HEK293T (cell line): Measurements from ENCODE around the gene KRR1.

Experiments
- CTCF ChIA-PET: fragments of 350-600 bp; formaldehyde crosslinking; extraction: SDS; loops from one replicate; lab custom pipeline; 2021; ENCODE audit warnings: antibody characterized with exemption, inconsistent platforms; lab: Yijun Ruan, JAX
- POLR2A ChIA-PET: fragments of 350-600 bp; formaldehyde crosslinking; extraction: SDS; loops from one replicate; lab custom pipeline; 2020; ENCODE audit warnings: antibody characterized with exemption, inconsistent platforms; lab: Yijun Ruan, JAX
- DNase-seq: peaks from one replicate; pipeline ENCODE4 v3.0.0; 2012; ENCODE audit warnings: mixed read lengths; ENCODE audit errors: extremely low spot score
- ARNT ChIP-seq: fragments of 450-650 bp; IDR thresholded peaks from 2 replicates; pipeline ENCODE4 v1.6.1; 2017; ENCODE audit warnings: mild to moderate bottlenecking
- BHLHE40 ChIP-seq: fragments of 450-650 bp; IDR thresholded peaks from 2 replicates; pipeline ENCODE4 v1.6.1; 2016; ENCODE audit warnings: mild to moderate bottlenecking, moderate library complexity, borderline replicate concordance
- CTBP1 ChIP-seq: fragments of 450-650 bp; IDR thresholded peaks from 2 replicates; pipeline ENCODE4 v1.6.1; 2016; ENCODE audit warnings: borderline replicate concordance
- ELF4 ChIP-seq: fragments of 450-650 bp; IDR thresholded peaks from 2 replicates; pipeline ENCODE4 v1.6.1; 2017; ENCODE audit warnings: antibody characterized with exemption
- FOXA1 ChIP-seq: fragments of 450-650 bp; IDR thresholded peaks from 2 replicates; pipeline ENCODE4 v1.6.1; 2016; ENCODE audit warnings: mild to moderate bottlenecking
- FOXK2 ChIP-seq: fragments of 450-650 bp; IDR thresholded peaks from 2 replicates; pipeline ENCODE4 v1.6.1; 2016; ENCODE audit warnings: mild to moderate bottlenecking
- FOXM1 ChIP-seq: fragments of 450-650 bp; IDR thresholded peaks from 2 replicates; pipeline ENCODE4 v1.6.1; 2017; ENCODE audit warnings: mild to moderate bottlenecking, borderline replicate concordance
- HDGF ChIP-seq: fragments of 450-650 bp; IDR thresholded peaks from 2 replicates; pipeline ENCODE4 v1.6.1; 2017; ENCODE audit warnings: antibody characterized with exemption, borderline replicate concordance
- L3MBTL2 ChIP-seq: fragments of 450-650 bp; conservative IDR thresholded peaks from 2 replicates; pipeline ENCODE4 v1.6.1; 2016; ENCODE audit warnings: mild to moderate bottlenecking
- LEF1 ChIP-seq: fragments of 450-650 bp; IDR thresholded peaks from 2 replicates; pipeline ENCODE4 v1.6.1; 2017; ENCODE audit warnings: mild to moderate bottlenecking, borderline replicate concordance
- NFRKB ChIP-seq: fragments of 450-650 bp; IDR thresholded peaks from 2 replicates; pipeline ENCODE4 v1.6.1; 2016; ENCODE audit warnings: mild to moderate bottlenecking, moderate library complexity
- PKNOX1 ChIP-seq: fragments of 450-650 bp; IDR thresholded peaks from 2 replicates; pipeline ENCODE4 v1.6.1; 2016
- SP1 ChIP-seq: fragments of 450-650 bp; IDR thresholded peaks from 2 replicates; pipeline ENCODE4 v1.6.1; 2017
- SUZ12 ChIP-seq: fragments of 450-650 bp; IDR thresholded peaks from 2 replicates; pipeline ENCODE4 v1.6.1; 2016; ENCODE audit warnings: mild to moderate bottlenecking
- TARDBP ChIP-seq: fragments of 450-650 bp; IDR thresholded peaks from 2 replicates; pipeline ENCODE4 v1.6.1; 2016
- ZNF384 ChIP-seq: fragments of 450-650 bp; IDR thresholded peaks from 2 replicates; pipeline ENCODE4 v1.6.1; 2016

Gene KRR1

DNA sequence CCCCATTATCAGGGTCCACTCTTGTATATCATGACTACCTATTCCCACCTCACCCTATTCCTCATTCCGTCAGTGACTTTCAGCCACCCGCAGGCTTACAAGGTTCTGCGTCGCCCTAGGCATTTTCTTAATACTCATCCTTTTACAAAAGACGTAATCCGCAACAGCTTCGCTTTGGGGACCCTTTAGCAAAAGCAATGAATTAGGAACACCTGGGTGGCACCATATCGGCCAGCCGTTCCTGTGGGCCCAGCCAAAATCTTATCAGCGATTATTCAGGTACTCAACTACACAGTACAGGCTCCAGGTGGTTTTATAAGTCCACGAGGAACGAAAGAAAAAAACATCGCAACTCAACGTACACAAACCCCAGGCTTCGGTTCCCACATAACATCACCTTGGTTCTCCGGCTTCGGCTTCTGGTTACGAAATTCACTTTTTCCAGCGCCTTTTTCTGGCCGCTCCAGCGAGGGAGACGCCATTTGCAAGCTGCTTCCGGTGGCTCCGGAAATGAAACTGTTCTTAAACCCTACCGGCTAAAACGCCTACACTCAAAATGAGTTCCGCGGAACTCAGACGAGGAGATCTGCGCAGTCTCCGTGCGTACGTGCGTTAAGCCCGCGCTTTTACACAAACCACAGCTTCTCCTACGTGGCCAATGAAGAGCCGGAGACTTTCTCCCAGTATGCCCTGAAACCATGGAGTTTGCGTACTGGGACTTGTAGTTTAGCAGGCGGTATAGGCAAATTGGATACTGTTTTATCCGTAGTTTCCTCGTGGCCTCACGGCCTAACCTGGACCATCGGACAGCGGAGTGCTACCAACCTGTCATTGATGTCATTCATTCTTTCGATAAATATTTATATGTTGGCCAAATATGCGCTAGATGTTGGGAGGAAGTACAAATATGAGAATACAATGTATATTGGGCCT, at the start of gene KRR1:
KRR1 (minus strand) TSS at position 494 of the 933 bp plus-strand sequence; CDS start at position 482, 12 bp downstream.
- TF ChIP-seq TARDBP (no peak), CTBP1 (peak; percentile 76; the same call in 1 of the 2 replicates), SUZ12 (no peak), HDGF (no peak), ARNT (peak; percentile 70; the same call in 1 of the 2 replicates), FOXK2 (no peak), BHLHE40 (no peak), FOXM1 (no peak), ELF4 (peak; percentile 73), FOXA1 (no peak), L3MBTL2 (peak; percentile 97), PKNOX1 (peak; percentile 57), ZNF384 (no peak), SP1 (no peak), LEF1 (no peak), NFRKB (peak; percentile 88)
- CTCF ChIA-PET = interaction anchor here (1.0 kb wide), 1 partner anchor 16 kb away, joined by 4 read pairs; no protein-coding TSS in a partner anchor
- peak; percentile 89 for DNase-seq
- POLR2A ChIA-PET = interaction anchor here (0.8 to 1.5 kb wide), 6 partner anchors 28 to 846 kb away, joined by 3 to 5 read pairs (median 3); partner anchors contain the start of genes BBS10 and GLIPR1

- no peak for TF ChIP-seq TARDBP
- no peak for TF ChIP-seq FOXA1
- no peak for TF ChIP-seq PKNOX1
- TF ChIP-seq SUZ12 = no peak
- TF ChIP-seq ELF4 = no peak
- TF ChIP-seq HDGF = no peak
- TF ChIP-seq ARNT = no peak
- no peak for TF ChIP-seq LEF1
- TF ChIP-seq FOXK2 = no peak
- TF ChIP-seq SP1 = no peak
- TF ChIP-seq FOXM1 = no peak
- no peak for TF ChIP-seq BHLHE40
- no peak for TF ChIP-seq ZNF384
- TF ChIP-seq CTBP1 = no peak
- ChIA-PET CTCF (no interaction called here), POLR2A (no interaction called here)
- no peak for DNase-seq
These were observed 48.8 kb upstream of the KRR1 start for GRCh38 chr12:75560167-75560566.

DNA sequence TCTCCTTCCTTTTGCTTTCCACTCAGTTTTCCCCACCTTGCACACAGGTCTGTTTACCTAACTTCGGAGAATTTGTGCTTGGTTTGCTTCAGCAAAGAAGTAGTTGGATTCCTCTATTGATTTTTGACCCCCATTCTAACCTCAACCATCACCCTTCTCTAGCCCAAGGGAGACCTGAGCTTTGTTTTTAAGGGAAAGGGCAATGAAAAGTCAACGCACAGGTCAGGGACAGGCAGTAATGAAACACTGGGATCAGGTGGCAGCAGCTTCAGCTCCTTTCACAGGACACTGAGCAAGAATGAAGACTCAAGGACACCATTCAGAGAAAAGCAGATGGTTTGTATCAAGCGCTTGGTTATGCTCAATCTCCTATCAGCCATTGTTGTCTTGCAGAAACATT, 46.9 kb upstream of the KRR1 start:
- CTCF ChIA-PET = no interaction called here
- POLR2A ChIA-PET = no interaction called here
- TF ChIP-seq CTBP1 = no peak
- TF ChIP-seq L3MBTL2 = no peak
- no peak for TF ChIP-seq TARDBP
- no peak for TF ChIP-seq FOXM1
- no peak for TF ChIP-seq NFRKB
- no peak for TF ChIP-seq HDGF
- no peak for TF ChIP-seq ARNT
- TF ChIP-seq LEF1 = no peak
- TF ChIP-seq FOXK2 = no peak
- no peak for DNase-seq

DNA sequence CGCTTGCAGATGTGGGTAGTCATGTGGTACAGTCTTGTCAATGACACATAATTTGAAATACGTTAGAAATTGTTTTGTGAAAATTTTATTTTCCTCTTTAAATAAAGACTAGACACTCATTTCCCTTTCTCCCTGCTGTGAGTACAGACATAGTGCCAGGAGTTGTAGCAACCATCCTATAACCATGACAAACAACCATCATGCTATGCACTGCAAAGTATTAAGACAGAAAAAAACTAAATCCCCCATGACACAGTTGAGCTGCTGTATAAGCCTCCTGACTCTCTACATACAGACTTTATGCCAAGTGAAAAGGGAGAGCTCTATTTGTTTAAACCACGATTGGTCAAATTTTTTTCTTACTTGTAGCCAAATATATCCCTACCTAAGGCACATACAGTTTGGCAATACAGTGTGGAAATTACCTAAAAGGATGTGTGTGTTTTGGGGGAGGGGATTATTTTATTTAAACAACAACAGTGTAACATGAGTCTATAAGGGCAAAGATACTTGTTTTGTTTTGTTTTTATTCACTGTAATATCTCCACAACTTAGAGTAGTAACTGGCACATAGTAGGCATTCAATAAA, 45.0 kb upstream of the KRR1 start:
- CTCF ChIA-PET = interaction anchor here (0.9 kb wide), 1 partner anchor 30 kb away, joined by 3 read pairs; no protein-coding TSS in a partner anchor
- DNase-seq = no peak
- TF ChIP-seq LEF1 (no peak), HDGF (no peak), SUZ12 (no peak), L3MBTL2 (no peak), CTBP1 (no peak), PKNOX1 (no peak), NFRKB (no peak), FOXM1 (no peak), ELF4 (no peak), ZNF384 (no peak), BHLHE40 (no peak), SP1 (no peak), ARNT (no peak), FOXK2 (no peak), TARDBP (no peak)
- POLR2A ChIA-PET = no interaction called here

- CTCF ChIA-PET = no interaction called here
- no peak for TF ChIP-seq LEF1
- TF ChIP-seq ZNF384 = no peak
- TF ChIP-seq FOXM1 = no peak
- no peak for TF ChIP-seq BHLHE40
- TF ChIP-seq SUZ12 = no peak
- TF ChIP-seq ARNT = no peak
- no peak for TF ChIP-seq FOXK2
- no peak for DNase-seq
- POLR2A ChIA-PET = no interaction called here
These were observed 43.1 kb upstream of the KRR1 start for GRCh38 chr12:75554556-75554880.
